HG03460 (cell line): Measurements from ENCODE around the gene ACADVL.
A peak's percentile ranks its signal among the peaks of the same experiment; 100 is the strongest.

Experiments used
- ATAC-seq: cut with Tn5 transposase; IDR thresholded peaks from one replicate; pipeline ENCODE4 v1.9.1; 2021; ENCODE audit not compliant: unreplicated experiment

The ACADVL gene

DNA sequence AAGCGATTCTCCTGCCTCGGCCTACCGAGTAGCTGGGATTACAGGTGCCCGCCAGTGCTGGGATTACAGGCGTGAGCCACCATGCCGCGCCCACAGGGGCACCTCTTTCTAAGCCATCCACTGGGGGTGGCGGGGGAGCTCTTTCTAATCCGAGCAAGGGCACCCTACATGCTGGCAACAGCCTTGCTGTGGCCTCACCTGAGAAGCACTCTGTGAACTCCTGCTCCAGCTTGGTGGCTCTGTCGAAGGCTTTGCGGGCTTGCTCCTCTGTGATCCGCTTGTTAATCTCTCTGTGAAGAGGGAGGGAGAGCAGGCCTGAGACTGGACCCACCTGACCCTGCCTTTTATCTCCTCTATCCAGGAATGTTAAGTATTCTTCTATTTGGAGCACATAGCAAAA, 28.7 kb upstream of the ACADVL start:
- no peak for ATAC-seq

- ATAC-seq, result no peak
These were observed 28.0 kb upstream of the ACADVL start for GRCh38 chr17:7191571-7192270.

- no peak for ATAC-seq
These were observed 27.3 kb upstream of the ACADVL start for GRCh38 chr17:7192271-7192937.

DNA sequence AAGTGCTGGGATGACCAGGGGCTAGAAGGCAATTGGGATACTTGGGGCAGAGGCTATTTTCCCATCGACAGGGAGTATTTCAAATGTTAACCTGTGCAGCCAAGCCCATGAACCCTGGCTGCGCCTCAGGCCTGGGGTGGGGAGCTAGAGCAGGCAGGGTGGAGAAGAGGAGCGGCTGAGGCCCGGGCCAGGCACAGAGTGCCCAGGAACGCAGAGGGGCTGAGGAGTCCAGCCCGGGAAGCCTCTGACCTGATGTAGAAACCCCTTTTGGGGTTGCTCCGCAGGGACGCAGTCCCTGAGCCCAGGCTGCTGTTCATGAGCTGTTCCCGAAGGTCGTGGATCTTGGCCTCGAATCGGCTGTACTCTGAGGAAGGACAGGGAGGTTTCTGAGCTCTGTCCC, 23.8 kb upstream of the ACADVL start:
- no peak for ATAC-seq

- no peak for ATAC-seq
These were observed 22.9 kb upstream of the ACADVL start for GRCh38 chr17:7196651-7197401.

GRCh38 chr17:7203391-7203790, 16.3 kb upstream of the ACADVL start:
- ATAC-seq, result no peak

- no peak for ATAC-seq
These were observed 15.4 kb upstream of the ACADVL start for GRCh38 chr17:7204336-7204735.

- ATAC-seq, result peak; percentile 79
These were observed 14.8 kb upstream of the ACADVL start for GRCh38 chr17:7204828-7205461.

DNA sequence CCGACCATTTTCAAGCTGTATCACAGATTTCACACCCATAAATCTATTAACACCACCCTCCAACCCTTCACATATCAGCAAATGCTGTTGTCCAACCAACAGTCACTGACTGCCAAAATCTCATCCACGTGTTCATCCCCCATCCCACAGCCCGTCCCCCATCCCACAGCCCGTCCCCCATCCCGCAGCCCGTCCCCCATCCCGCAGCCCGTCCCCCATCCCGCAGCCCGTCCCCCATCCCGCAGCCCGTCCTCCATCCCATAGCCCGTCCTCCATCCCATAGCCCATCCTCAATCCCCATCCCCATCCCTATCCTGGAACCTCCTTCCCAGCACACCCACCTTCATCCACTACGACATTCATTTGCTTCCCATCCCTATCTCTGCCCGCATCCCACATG, 14.2 kb upstream of the ACADVL start:
- no peak for ATAC-seq

GRCh38 chr17:7207120-7208001, 12.4 kb upstream of the ACADVL start:
- no peak for ATAC-seq

- ATAC-seq, result no peak
These were observed 11.6 kb upstream of the ACADVL start for GRCh38 chr17:7208027-7208571.

GRCh38 chr17:7208754-7209460, 10.8 kb upstream of the ACADVL start:
- no peak for ATAC-seq

GRCh38 chr17:7211491-7212273, 8.1 kb upstream of the ACADVL start:
- no peak for ATAC-seq

- no peak for ATAC-seq
These were observed 5.8 kb upstream of the ACADVL start for GRCh38 chr17:7213895-7214299.

DNA sequence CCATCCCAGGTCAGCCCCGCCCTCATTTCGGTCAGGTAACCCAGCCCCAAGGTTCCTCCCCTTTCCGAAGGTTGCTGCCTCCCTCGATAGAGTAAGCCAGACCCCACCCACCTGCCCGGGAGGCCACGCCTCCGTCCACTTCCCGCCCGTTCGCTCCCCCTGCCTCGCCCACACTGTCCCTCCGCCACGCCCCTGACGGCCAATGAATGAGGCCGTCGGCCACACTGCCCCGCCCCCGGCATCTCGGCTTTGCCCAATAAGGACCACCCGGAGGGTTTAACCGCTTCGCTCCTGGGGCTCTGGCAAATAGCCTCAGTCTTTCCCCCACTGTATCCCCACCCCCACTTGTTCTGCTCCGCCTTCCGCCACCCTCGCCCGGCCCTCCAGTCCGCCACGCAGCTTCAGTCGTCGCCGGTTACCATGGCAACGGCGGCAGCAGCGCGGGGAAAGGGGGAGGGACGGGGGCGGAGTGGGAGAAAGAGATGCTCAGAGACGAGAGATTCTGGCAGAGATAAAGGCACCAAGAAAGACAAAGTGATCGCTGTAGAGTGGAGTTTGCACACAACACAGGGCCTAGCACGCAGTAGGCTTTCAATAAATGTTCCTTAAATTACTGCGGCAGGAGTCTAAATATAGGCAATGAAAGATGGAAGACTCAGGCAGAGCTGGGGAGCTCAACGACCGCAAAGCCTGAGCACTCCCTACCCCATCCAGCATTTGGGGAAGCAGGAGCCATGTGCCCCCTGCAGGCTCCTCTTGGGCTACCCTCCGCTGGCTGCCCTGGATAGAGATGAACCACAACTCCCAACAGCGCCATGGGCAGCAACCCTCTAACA, 5.2 kb upstream of the ACADVL start:
- ATAC-seq, result peak; percentile 70

DNA sequence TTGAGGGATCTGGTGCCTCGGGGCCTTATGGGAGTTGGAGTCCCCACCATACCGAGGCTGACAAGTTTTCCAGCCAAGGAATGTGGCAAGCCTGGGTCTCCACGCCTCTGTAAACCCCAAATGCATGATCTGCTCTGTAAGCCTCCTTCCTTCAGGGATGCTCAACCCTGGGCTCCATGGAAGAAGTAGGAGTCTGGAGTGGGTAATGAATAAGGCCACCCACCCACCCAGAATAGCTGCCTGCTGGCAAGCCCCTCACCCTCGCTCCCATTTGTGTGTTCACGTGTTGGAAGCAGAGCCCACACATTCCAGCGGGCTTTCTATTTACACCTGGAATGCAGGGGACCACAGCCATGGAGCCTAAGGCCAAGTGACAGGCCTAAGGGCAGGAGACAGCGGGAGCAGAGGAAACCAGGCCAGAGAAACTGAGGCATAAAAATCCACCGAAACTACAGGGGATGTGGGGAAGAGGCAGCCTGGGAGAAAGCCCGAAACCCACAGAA, 4.6 kb upstream of the ACADVL start:
- no peak for ATAC-seq

GRCh38 chr17:7215652-7216180, 4.0 kb upstream of the ACADVL start:
- no peak for ATAC-seq
